Neuronal stem cell (in vitro differentiated cells): ENCODE measurements around the gene HS3ST5.

Source experiments
- DNase-seq: peaks from one replicate; pipeline ENCODE4 v3.0.0-alpha.2; 2013; ENCODE audit warnings: low spot score
- H2AFZ ChIP-seq: one replicate; pipeline ENCODE4 v1.6.1; 2013; ENCODE audit warnings: mild to moderate bottlenecking, low read length, inconsistent platforms
- H2AK5ac ChIP-seq: 2 replicates; pipeline ENCODE4 v1.6.1; 2013; ENCODE audit warnings: low read depth, mild to moderate bottlenecking, inconsistent platforms, low read length, moderate library complexity, mixed read lengths
- H2BK120ac ChIP-seq: 2 replicates; pipeline ENCODE4 v1.6.1; 2013; ENCODE audit warnings: low read depth, mild to moderate bottlenecking, inconsistent platforms, low read length, moderate library complexity, mixed read lengths
- H2BK12ac ChIP-seq: one replicate; pipeline ENCODE4 v1.6.1; 2013; ENCODE audit warnings: low read length, inconsistent platforms
- H2BK15ac ChIP-seq: 2 replicates; pipeline ENCODE4 v1.6.1; 2013; ENCODE audit warnings: mild to moderate bottlenecking, low read length, inconsistent platforms, mixed read lengths
- H2BK5ac ChIP-seq: one replicate; pipeline ENCODE4 v1.6.1; 2013; ENCODE audit warnings: inconsistent platforms, mild to moderate bottlenecking, low read length, moderate library complexity
- H3K14ac ChIP-seq: one replicate; pipeline ENCODE4 v1.6.1; 2013; ENCODE audit warnings: low read length, inconsistent platforms
- H3K18ac ChIP-seq: 2 replicates; pipeline ENCODE4 v1.6.1; 2013; ENCODE audit warnings: low read length, inconsistent platforms
- H3K23ac ChIP-seq: 2 replicates; pipeline ENCODE4 v1.6.1; 2013; ENCODE audit warnings: low read depth, mild to moderate bottlenecking, mixed read lengths, low read length, inconsistent platforms; ENCODE audit not compliant: poor library complexity
- H3K27ac ChIP-seq: replicated peaks from 3 replicates; pipeline ENCODE4 v1.5.1; 2013; ENCODE audit warnings: low read length, inconsistent platforms
- H3K27me3 ChIP-seq, 3 experiments: 2 replicates each; pipeline ENCODE4 v1.6.1; 2013; ENCODE audit warnings: low read length in 3 of 3, mild to moderate bottlenecking in 2 of 3, inconsistent platforms in 1 of 3, low read depth in 1 of 3, mixed read lengths in 1 of 3, moderate library complexity in 1 of 3; ENCODE audit not compliant: control insufficient read depth in 3 of 3, insufficient read depth in 3 of 3
- H3K36me3 ChIP-seq, 2 donors: replicated peaks in 1 of 2; 2 replicates each; pipeline ENCODE4 v1.6.1; 2013; ENCODE audit warnings: low read length in 2 of 2; ENCODE audit not compliant: control insufficient read depth in 2 of 2, insufficient read depth in 2 of 2
- H3K4ac ChIP-seq: 2 replicates; pipeline ENCODE4 v1.6.1; 2013; ENCODE audit warnings: inconsistent platforms, mild to moderate bottlenecking, low read length, moderate library complexity
- H3K4me1 ChIP-seq, 2 donors: 1 replicate in 1 of 2; 2 replicates in 1 of 2; pipeline ENCODE4 v1.6.1; 2013; ENCODE audit warnings: low read length in 2 of 2, low read depth in 1 of 2; ENCODE audit not compliant: control insufficient read depth in 2 of 2, insufficient read depth in 1 of 2
- H3K4me2 ChIP-seq: one replicate; pipeline ENCODE4 v1.6.1; 2013; ENCODE audit warnings: mild to moderate bottlenecking, low read length, inconsistent platforms; ENCODE audit not compliant: insufficient read depth, poor library complexity, severe bottlenecking
- H3K4me3 ChIP-seq, 2 donors: 2 replicates each; pipeline ENCODE4 v1.5.1; 2013; ENCODE audit warnings: low read length in 2 of 2, mild to moderate bottlenecking in 2 of 2, inconsistent platforms in 1 of 2, moderate library complexity in 1 of 2
- H3K79me1 ChIP-seq: one replicate; pipeline ENCODE4 v1.6.1; 2013; ENCODE audit warnings: low read depth, mild to moderate bottlenecking, inconsistent platforms, low read length, moderate library complexity
- H3K9ac ChIP-seq: one replicate; pipeline ENCODE4 v1.6.1; 2013; ENCODE audit warnings: mild to moderate bottlenecking, low read depth, low read length, inconsistent platforms; ENCODE audit not compliant: poor library complexity
- H3K9me3 ChIP-seq, 2 donors: replicated peaks in 1 of 2; 2 replicates each; pipeline versions ENCODE3 to v1.6.1; 2013; ENCODE audit warnings: low read length in 2 of 2, mild to moderate bottlenecking in 2 of 2, inconsistent platforms in 1 of 2, low read depth in 1 of 2, mixed read lengths in 1 of 2, moderate library complexity in 1 of 2; ENCODE audit not compliant: control insufficient read depth in 2 of 2, insufficient read depth in 1 of 2
- H4K8ac ChIP-seq: one replicate; pipeline ENCODE4 v1.6.1; 2013; ENCODE audit warnings: low read depth, mild to moderate bottlenecking, inconsistent platforms, low read length, moderate library complexity
- H4K91ac ChIP-seq: one replicate; pipeline ENCODE4 v1.6.1; 2013; ENCODE audit warnings: low read length, low read depth, mild to moderate bottlenecking, inconsistent platforms; ENCODE audit not compliant: poor library complexity
- WGBS, 2 donors: extraction: QIAGEN DNeasy Blood & Tissue Kit; methylation state at CpG; one replicate each; pipeline ENCODE4 v1.1.7; 2013; ENCODE audit warnings: missing lambda C conversion rate in 2 of 2, mixed read lengths in 1 of 2; ENCODE audit not compliant: insufficient read length in 2 of 2, insufficient replicate concordance in 1 of 2; ENCODE audit errors: extremely low coverage in 2 of 2; 5-methylcytosine and 5-hydroxymethylcytosine counted together

The HS3ST5 gene

GRCh38 chr6:114040871-114041270 lies 302.0 kb downstream of the HS3ST5 start:
- H4K91ac ChIP-seq: no peak overlapping the region
- no peak overlapping the region for H3K9ac ChIP-seq
- no peak overlapping the region for H3K23ac ChIP-seq
- H3K4me3 ChIP-seq: no peak overlapping the region
- no peak overlapping the region for H2BK120ac ChIP-seq
- no peak overlapping the region for H3K4ac ChIP-seq
- H3K14ac ChIP-seq: no peak overlapping the region
- H3K9me3 ChIP-seq: no peaks in the 10 kb centered on the region
- H2BK15ac ChIP-seq: no peak overlapping the region
- no CpG with 5 or more reads among the region's 2 CpGs for WGBS, 2 donors
- H3K4me2 ChIP-seq: no peak overlapping the region
- no peak for DNase-seq
- H2AK5ac ChIP-seq: no peak overlapping the region
- no peak overlapping the region for H2AFZ ChIP-seq
- no peak overlapping the region for H3K18ac ChIP-seq
- H3K27me3 ChIP-seq: no peaks in the 10 kb centered on the region
- H3K4me1 ChIP-seq: no peaks in the 10 kb centered on the region
- no peak overlapping the region for H3K27ac ChIP-seq
- H2BK5ac ChIP-seq: no peak overlapping the region
- no peaks in the 10 kb centered on the region for H3K79me1 ChIP-seq
- H3K36me3 ChIP-seq: no peaks in the 10 kb centered on the region
- no peak overlapping the region for H2BK12ac ChIP-seq
- no peak overlapping the region for H4K8ac ChIP-seq

- no peak overlapping the region for H3K23ac ChIP-seq
- H3K18ac ChIP-seq: no peak overlapping the region
- H2BK120ac ChIP-seq: no peak overlapping the region
- no peak overlapping the region for H2BK5ac ChIP-seq
- no peak overlapping the region for H3K9ac ChIP-seq
- H3K9me3 ChIP-seq: no peaks in the 10 kb centered on the region
- H2BK15ac ChIP-seq: no peak overlapping the region
- DNase-seq: no peak
- H3K14ac ChIP-seq: no peak overlapping the region
- H3K27me3 ChIP-seq: no peaks in the 10 kb centered on the region
- no peaks in the 10 kb centered on the region for H3K4me1 ChIP-seq
- no peaks in the 10 kb centered on the region for H3K36me3 ChIP-seq
- no peak overlapping the region for H2BK12ac ChIP-seq
- no peak overlapping the region for H2AFZ ChIP-seq
- no peak overlapping the region for H3K27ac ChIP-seq
- no peak overlapping the region for H3K4me3 ChIP-seq
- no peak overlapping the region for H2AK5ac ChIP-seq
- no peaks in the 10 kb centered on the region for H3K79me1 ChIP-seq
- no peak overlapping the region for H4K8ac ChIP-seq
- no peak overlapping the region for H3K4ac ChIP-seq
- no peak overlapping the region for H3K4me2 ChIP-seq
- H4K91ac ChIP-seq: no peak overlapping the region
- no CpG with 5 or more reads among the region's 2 CpGs for WGBS, 2 donors
These were observed 303.0 kb downstream of the HS3ST5 start for GRCh38 chr6:114039841-114040240.

- Histone ChIP-seq H2BK5ac (no peak overlapping the region), H3K23ac (no peak overlapping the region), H3K36me3 (no peaks in the 10 kb centered on the region), H3K14ac (no peak overlapping the region), H3K4me3 (no peak overlapping the region), H3K4me2 (no peak overlapping the region), H2AK5ac (no peak overlapping the region), H4K8ac (no peak overlapping the region), H3K27me3 (no peaks in the 10 kb centered on the region), H2BK15ac (no peak overlapping the region), H3K9me3 (no peaks in the 10 kb centered on the region), H3K18ac (no peak overlapping the region), H3K27ac (no peak overlapping the region), H2AFZ (no peak overlapping the region), H2BK12ac (no peak overlapping the region), H3K4me1 (no peaks in the 10 kb centered on the region), H3K4ac (no peak overlapping the region), H4K91ac (no peak overlapping the region), H3K79me1 (no peaks in the 10 kb centered on the region), H2BK120ac (no peak overlapping the region), H3K9ac (no peak overlapping the region)
- no peak for DNase-seq
These were observed 309.2 kb downstream of the HS3ST5 start for GRCh38 chr6:114033606-114034005.

- no peak overlapping the region for H4K91ac ChIP-seq
- no peak overlapping the region for H2BK5ac ChIP-seq
- no peak overlapping the region for H3K27ac ChIP-seq
- DNase-seq: no peak
- no peak overlapping the region for H3K4ac ChIP-seq
- no peak overlapping the region for H3K14ac ChIP-seq
- H3K9me3 ChIP-seq: no peaks in the 10 kb centered on the region
- H3K36me3 ChIP-seq: no peaks in the 10 kb centered on the region
- no peaks in the 10 kb centered on the region for H3K27me3 ChIP-seq
- WGBS, 2 donors: no CpG with 5 or more reads among the region's 3 CpGs
- H2AK5ac ChIP-seq: no peak overlapping the region
- no peaks in the 10 kb centered on the region for H3K4me1 ChIP-seq
- no peak overlapping the region for H2BK15ac ChIP-seq
- H3K18ac ChIP-seq: no peak overlapping the region
- H3K79me1 ChIP-seq: no peaks in the 10 kb centered on the region
- no peak overlapping the region for H3K23ac ChIP-seq
- no peak overlapping the region for H2BK12ac ChIP-seq
- no peak overlapping the region for H2AFZ ChIP-seq
- H3K4me2 ChIP-seq: no peak overlapping the region
- H3K4me3 ChIP-seq: no peak overlapping the region
- H3K9ac ChIP-seq: no peak overlapping the region
- no peak overlapping the region for H2BK120ac ChIP-seq
- no peak overlapping the region for H4K8ac ChIP-seq
These were observed 310.1 kb downstream of the HS3ST5 start for GRCh38 chr6:114032721-114033120.
